WTC11 (cell line): ENCODE results near the gene PSD.

Source experiments
- AFF4 ChIP-seq: sonication (generic); formaldehyde crosslinking; IDR thresholded peaks from 2 replicates; pipeline ENCODE4 v1.8.1; 2023; ENCODE audit warnings: mild to moderate bottlenecking, missing genetic modification reagents, borderline replicate concordance
- CTCF ChIP-seq: fragments of 200-600 bp; IDR thresholded peaks from 2 replicates; pipeline ENCODE4 v1.8.0; 2022; ENCODE audit warnings: antibody characterized with exemption
- ELF4 ChIP-seq: sonication (generic); formaldehyde crosslinking; IDR thresholded peaks from 2 replicates; pipeline ENCODE4 v1.8.1; 2022; ENCODE audit warnings: low read depth, mild to moderate bottlenecking, moderate library complexity, missing genetic modification reagents
- FOXK1 ChIP-seq: sonication (generic); formaldehyde crosslinking; IDR thresholded peaks from 2 replicates; pipeline ENCODE4 v1.8.0; 2022; ENCODE audit warnings: mild to moderate bottlenecking, moderate library complexity, missing genetic modification reagents
- GABPB1 ChIP-seq: sonication (generic); formaldehyde crosslinking; IDR thresholded peaks from 2 replicates; pipeline ENCODE4 v1.8.1; 2023; ENCODE audit warnings: mild to moderate bottlenecking, missing genetic modification reagents
- HMGXB4 ChIP-seq: sonication (generic); formaldehyde crosslinking; IDR thresholded peaks from 2 replicates; pipeline ENCODE4 v1.8.1; 2023; ENCODE audit warnings: mild to moderate bottlenecking, moderate library complexity, missing genetic modification reagents
- IRF2 ChIP-seq: sonication (generic); formaldehyde crosslinking; IDR thresholded peaks from 2 replicates; pipeline ENCODE4 v1.8.0; 2022; ENCODE audit warnings: low read depth, missing genetic modification reagents, borderline replicate concordance
- MAX ChIP-seq: sonication (generic); formaldehyde crosslinking; IDR thresholded peaks from 2 replicates; pipeline ENCODE4 v1.8.0; 2022; ENCODE audit warnings: mild to moderate bottlenecking, missing genetic modification reagents
- NR1H2 ChIP-seq: sonication (generic); formaldehyde crosslinking; IDR thresholded peaks from 2 replicates; pipeline ENCODE4 v1.9.0; 2021; ENCODE audit warnings: mild to moderate bottlenecking, moderate library complexity, missing genetic modification reagents
- PRRX2 ChIP-seq: fragments of 250-450 bp; sonication (Bioruptor Pico); IDR thresholded peaks from 2 replicates; pipeline ENCODE4 v1.8.0; 2021; ENCODE audit warnings: mild to moderate bottlenecking
- SMAD3 ChIP-seq: sonication (generic); formaldehyde crosslinking; IDR thresholded peaks from 2 replicates; pipeline ENCODE4 v1.8.0; 2022; ENCODE audit warnings: missing genetic modification reagents, mild to moderate bottlenecking, borderline replicate concordance
- ZNF232 ChIP-seq: sonication (generic); formaldehyde crosslinking; IDR thresholded peaks from 2 replicates; pipeline ENCODE4 v1.8.0; 2022; ENCODE audit warnings: mild to moderate bottlenecking, missing genetic modification reagents
- ZNF396 ChIP-seq: fragments of 250-450 bp; sonication (Bioruptor Pico); IDR thresholded peaks from 2 replicates; pipeline ENCODE4 v1.8.0; 2021; ENCODE audit warnings: mild to moderate bottlenecking, moderate library complexity, borderline replicate concordance
- ZNF512 ChIP-seq: sonication (generic); formaldehyde crosslinking; IDR thresholded peaks from 2 replicates; pipeline ENCODE4 v1.8.1; 2022; ENCODE audit warnings: missing genetic modification reagents, borderline replicate concordance

GRCh38 chr10:102384606-102385429 is 33.8 kb downstream of the PSD start:
- TF ChIP-seq ZNF396 (no peak), NR1H2 (CRISPR knock-in tag) (no peak), ZNF512 (CRISPR knock-in tag) (no peak), HMGXB4 (CRISPR knock-in tag) (no peak), MAX (CRISPR knock-in tag) (no peak), CTCF (no peak), IRF2 (CRISPR knock-in tag) (no peak), ELF4 (CRISPR knock-in tag) (no peak), GABPB1 (CRISPR knock-in tag) (no peak), AFF4 (CRISPR knock-in tag) (no peak), FOXK1 (CRISPR knock-in tag) (no peak), SMAD3 (no peak), PRRX2 (no peak), ZNF232 (CRISPR knock-in tag) (no peak)
